Neuron (in vitro differentiated cells): Measurements from ENCODE around the gene CSF1.

ENCODE experiments used
- H2AFZ ChIP-seq: one replicate; pipeline ENCODE4 v1.6.1; 2013; ENCODE audit warnings: low read depth, mild to moderate bottlenecking, inconsistent platforms, low read length, moderate library complexity
- H3K27me3 ChIP-seq: one replicate; pipeline ENCODE4 v1.6.1; 2013; ENCODE audit warnings: low read length; ENCODE audit not compliant: insufficient read depth
- H3K36me3 ChIP-seq: one replicate; pipeline ENCODE4 v1.6.1; 2013; ENCODE audit warnings: low read length; ENCODE audit not compliant: insufficient read depth
- H3K4me1 ChIP-seq: one replicate; pipeline ENCODE4 v1.6.1; 2013; ENCODE audit warnings: low read length; ENCODE audit not compliant: insufficient read depth
- H3K4me3 ChIP-seq: 2 replicates; pipeline ENCODE4 v1.5.1; 2013; ENCODE audit warnings: mild to moderate bottlenecking, low read length, moderate library complexity
- H3K9me3 ChIP-seq: one replicate; pipeline ENCODE4 v1.6.1; 2013; ENCODE audit warnings: low read length

The CSF1 gene

GRCh38 chr1:109901524-109902145 is 9.0 kb upstream of the CSF1 start:
- no peaks in the 10 kb centered on the region for H3K9me3 ChIP-seq
- no peaks in the 10 kb centered on the region for H3K36me3 ChIP-seq

GRCh38 chr1:109902204-109902985 is 8.3 kb upstream of the CSF1 start:
- Histone ChIP-seq H3K4me1 (no peaks in the 10 kb centered on the region), H2AFZ (no peak overlapping the region), H3K27me3 (no peaks in the 10 kb centered on the region), H3K9me3 (no peaks in the 10 kb centered on the region), H3K4me3 (no peak overlapping the region), H3K36me3 (no peaks in the 10 kb centered on the region)

More at GRCh38 chr1:109901524-109902145, 9.0 kb upstream of the CSF1 start:
- Histone ChIP-seq H2AFZ (no peak overlapping the region), H3K4me3 (no peak overlapping the region), H3K27me3 (no peaks in the 10 kb centered on the region), H3K4me1 (peaks cover 4% of the 10 kb centered on the region)

- H3K4me1 ChIP-seq = no peaks in the 10 kb centered on the region
- H3K4me3 ChIP-seq = no peak overlapping the region
- H3K36me3 ChIP-seq = no peaks in the 10 kb centered on the region
- no peaks in the 10 kb centered on the region for H3K9me3 ChIP-seq
- H2AFZ ChIP-seq = no peak overlapping the region
- no peaks in the 10 kb centered on the region for H3K27me3 ChIP-seq
These were observed 7.2 kb upstream of the CSF1 start for GRCh38 chr1:109903376-109903930.

GRCh38 chr1:109904105-109904817 is 6.4 kb upstream of the CSF1 start:
- H3K27me3 ChIP-seq = no peaks in the 10 kb centered on the region
- peaks cover under 1% of the 10 kb centered on the region for H3K4me1 ChIP-seq
- no peak overlapping the region for H3K4me3 ChIP-seq
- no peaks in the 10 kb centered on the region for H3K36me3 ChIP-seq
- H2AFZ ChIP-seq = no peak overlapping the region
- H3K9me3 ChIP-seq = no peaks in the 10 kb centered on the region

GRCh38 chr1:109905491-109905890 is 5.2 kb upstream of the CSF1 start:
- no peak overlapping the region for H2AFZ ChIP-seq
- no peaks in the 10 kb centered on the region for H3K36me3 ChIP-seq
- H3K4me1 ChIP-seq = peaks cover 10% of the 10 kb centered on the region
- H3K9me3 ChIP-seq = no peaks in the 10 kb centered on the region
- no peaks in the 10 kb centered on the region for H3K27me3 ChIP-seq
- no peak overlapping the region for H3K4me3 ChIP-seq

- H3K36me3 ChIP-seq = no peaks in the 10 kb centered on the region
- no peaks in the 10 kb centered on the region for H3K27me3 ChIP-seq
- no peak overlapping the region for H2AFZ ChIP-seq
These were observed 4.3 kb upstream of the CSF1 start for GRCh38 chr1:109906160-109906838.

GRCh38 chr1:109906839-109907180 is 3.8 kb upstream of the CSF1 start:
- Histone ChIP-seq H2AFZ (no peak overlapping the region), H3K4me3 (no peak overlapping the region), H3K36me3 (no peaks in the 10 kb centered on the region), H3K4me1 (peaks cover 13% of the 10 kb centered on the region), H3K27me3 (no peaks in the 10 kb centered on the region), H3K9me3 (no peaks in the 10 kb centered on the region)

More at GRCh38 chr1:109906160-109906838, 4.3 kb upstream of the CSF1 start:
- H3K4me1 ChIP-seq = peaks cover 10% of the 10 kb centered on the region
- no peak overlapping the region for H3K4me3 ChIP-seq
- H3K9me3 ChIP-seq = no peaks in the 10 kb centered on the region

GRCh38 chr1:109907190-109907774 is 3.4 kb upstream of the CSF1 start:
- H3K27me3 ChIP-seq = no peaks in the 10 kb centered on the region
- H3K9me3 ChIP-seq = no peaks in the 10 kb centered on the region
- no peak overlapping the region for H2AFZ ChIP-seq
- no peaks in the 10 kb centered on the region for H3K36me3 ChIP-seq
- H3K4me1 ChIP-seq = peaks cover 18% of the 10 kb centered on the region
- H3K4me3 ChIP-seq = no peak overlapping the region

GRCh38 chr1:109908836-109909235 is 1.8 kb upstream of the CSF1 start:
- Histone ChIP-seq H3K4me3 (no peak overlapping the region), H2AFZ (no peak overlapping the region), H3K9me3 (no peaks in the 10 kb centered on the region), H3K36me3 (peaks cover under 1% of the 10 kb centered on the region), H3K27me3 (no peaks in the 10 kb centered on the region), H3K4me1 (peaks cover 26% of the 10 kb centered on the region)

GRCh38 chr1:109909561-109909960 is 1.1 kb upstream of the CSF1 start:
- H3K27me3 ChIP-seq = no peaks in the 10 kb centered on the region
- peaks cover 26% of the 10 kb centered on the region for H3K4me1 ChIP-seq
- H2AFZ ChIP-seq = peak overlapping the region; percentile 59
- no peaks in the 10 kb centered on the region for H3K9me3 ChIP-seq
- peak overlapping the region; percentile 77 for H3K4me3 ChIP-seq
- peaks cover 7% of the 10 kb centered on the region for H3K36me3 ChIP-seq

- Histone ChIP-seq H3K9me3 (no peaks in the 10 kb centered on the region), H2AFZ (no peak overlapping the region), H3K36me3 (peaks cover 19% of the 10 kb centered on the region), H3K4me1 (peaks cover 26% of the 10 kb centered on the region), H3K27me3 (no peaks in the 10 kb centered on the region), H3K4me3 (peak overlapping the region; percentile 77)
These were observed 532 bp downstream of the CSF1 start for GRCh38 chr1:109910963-109911798.
